ENCODE results near the gene IL9R. TPM values are rescaled to one million over a fixed set of nuclear protein-coding genes. Genes with fewer than 3 reads are reported as not detected.

IL9R gene
- total and polyA plus RNA-seq, 10 of the 15 experiments (the other 5 are each of a cell fraction or from before 2014, with no cell fraction given), result 0.47 to 5.9 (median 2.4) TPM

GRCh38 chrX:156001001-156001666 lies 3.6 kb downstream of the IL9R start:
- DNase-seq (ENCODE audit: low read depth, low spot score) (no peak), ATAC-seq (no peak), FAIRE-seq (no peak)
- no peaks in the 10 kb centered on the region; the same call in 1 of the 2 replicates for H3K4me1 ChIP-seq (ENCODE audit: control insufficient read depth, insufficient read depth, low read length)
- no peaks in the 10 kb centered on the region for H3K36me3 ChIP-seq (ENCODE audit: control insufficient read depth in 2 of 2, insufficient read depth in 2 of 2, low read length in 1 of 2)
- no peak overlapping the region for H3K4me3 ChIP-seq
- H3K79me2 ChIP-seq (ENCODE audit: control insufficient read depth, insufficient read depth, low read length), result no peaks in the 10 kb centered on the region
- no peak overlapping the region for H3K27ac ChIP-seq (ENCODE audit: control insufficient read depth, insufficient read depth)
- 55% methylated on average over 12 of the region's 12 CpGs for WGBS (ENCODE audit: insufficient coverage, insufficient replicate concordance, low lambda C conversion rate, missing lambda C conversion rate)
- in situ Hi-C loops (cut with MboI) (no loop called here), intact Hi-C loops (cut with micrococcal nuclease; ENCODE audit: unreplicated experiment) (no loop called here)
- H3K27me3 ChIP-seq (replicated peaks in 1 of 2; ENCODE audit: control insufficient read depth in 2 of 2, insufficient read depth in 2 of 2, low read length in 1 of 2), result no peaks in the 10 kb centered on the region
- TF ChIP-seq SKIL (IDR thresholded peaks at IDR 0.05; ENCODE audit: low read depth, poor library complexity, severe bottlenecking), result no peak
- TF ChIP-seq SMAD5 (IDR thresholded peaks at IDR 0.05; ENCODE audit: low read depth), result no peak
- TF ChIP-seq MEF2A (IDR thresholded peaks at IDR 0.05; ENCODE audit: insufficient read depth, low read depth, low read length), result no peak
- no peak for TF ChIP-seq EP300 (IDR thresholded peaks at IDR 0.05; ENCODE audit: borderline replicate concordance in 1 of 2, control insufficient read depth in 1 of 2, low read depth in 2 of 2, low read length in 2 of 2)
- no peak for TF ChIP-seq TCF12 (IDR thresholded peaks at IDR 0.05; ENCODE audit: low read depth, low read length)
- no peak overlapping the region for H2AFZ ChIP-seq (ENCODE audit: control insufficient read depth, low read depth, low read length)
- ChIA-PET CTCF (no interaction called here), SMC1A (ENCODE audit: uncharacterized antibody, unreplicated experiment) (no interaction called here), POLR2A (no interaction called here), RAD21 (ENCODE audit: unreplicated experiment) (no interaction called here)
- H3K4me2 ChIP-seq (ENCODE audit: control insufficient read depth, insufficient read depth), result no peak overlapping the region
- BruUV-seq (replicated peaks), result no TSS peak
- H3K9me3 ChIP-seq (replicated peaks; ENCODE audit: control insufficient read depth, insufficient read depth, low read length), result no peaks in the 10 kb centered on the region
- no peak overlapping the region for H3K9ac ChIP-seq (ENCODE audit: control insufficient read depth, insufficient read depth, low read length)
- H4K20me1 ChIP-seq (ENCODE audit: control insufficient read depth, insufficient read depth), result no peaks in the 10 kb centered on the region

All from GM12878 (cell line).